ENCODE data around the gene GRM8. TPM values are rescaled to one million over a fixed set of nuclear protein-coding genes. Genes with fewer than 3 reads are reported as not detected.

The GRM8 gene
- total RNA-seq, 1 experiment from 2014 or later, result 0.80 TPM

GRCh38 chr7:126978865-126979264, 273.9 kb downstream of the GRM8 start:
- no peak for TF ChIP-seq EZH2 (IDR thresholded peaks at IDR 0.05; ENCODE audit: borderline replicate concordance, low read depth, low read length, poor library complexity, severe bottlenecking)
- no peak for TF ChIP-seq CTCF (conservative IDR thresholded peaks at IDR 0.05; ENCODE audit: low read depth, low read length)
- no peak overlapping the region for H3K4me3 ChIP-seq (ENCODE audit: low read depth, low read length, poor library complexity, severe bottlenecking)
- intact Hi-C loops (cut with micrococcal nuclease; ENCODE audit: unreplicated experiment), result no loop called here
- H3K27me3 ChIP-seq (replicated peaks; ENCODE audit: insufficient read depth, low read depth, low read length, poor library complexity), result peaks cover 8% of the 10 kb centered on the region
- no peak overlapping the region for H3K27ac ChIP-seq (ENCODE audit: low read depth, low read length, poor library complexity, severe bottlenecking)
- BruUV-seq (replicated peaks), result no TSS peak
- H3K36me3 ChIP-seq (ENCODE audit: insufficient read depth, low read length, poor library complexity, severe bottlenecking), result no peaks in the 10 kb centered on the region
- H3K4me1 ChIP-seq (ENCODE audit: insufficient read depth, low read length, poor library complexity, severe bottlenecking), result no peaks in the 10 kb centered on the region
- POLR2A ChIA-PET (ENCODE audit: low non-redundant PET), result no interaction called here
- no peaks in the 10 kb centered on the region for H3K9me3 ChIP-seq (ENCODE audit: low read depth, low read length, poor library complexity, severe bottlenecking)
- DNase-seq (ENCODE audit: low spot score), result no peak
- CTCF ChIA-PET, result no interaction called here

GRCh38 chr7:126973066-126973465, 279.7 kb downstream of the GRM8 start:
- intact Hi-C loops (cut with micrococcal nuclease; ENCODE audit: unreplicated experiment), result no loop called here
- H3K27ac ChIP-seq (ENCODE audit: low read depth, low read length, poor library complexity, severe bottlenecking), result no peak overlapping the region
- H3K4me3 ChIP-seq (ENCODE audit: low read depth, low read length, poor library complexity, severe bottlenecking), result no peak overlapping the region
- DNase-seq (ENCODE audit: low spot score), result no peak
- TF ChIP-seq EZH2 (IDR thresholded peaks at IDR 0.05; ENCODE audit: borderline replicate concordance, low read depth, low read length, poor library complexity, severe bottlenecking), result no peak
- TF ChIP-seq CTCF (conservative IDR thresholded peaks at IDR 0.05; ENCODE audit: low read depth, low read length), result no peak
- H3K9me3 ChIP-seq (ENCODE audit: low read depth, low read length, poor library complexity, severe bottlenecking), result no peaks in the 10 kb centered on the region
- no TSS peak for BruUV-seq (replicated peaks)
- H3K36me3 ChIP-seq (ENCODE audit: insufficient read depth, low read length, poor library complexity, severe bottlenecking), result no peaks in the 10 kb centered on the region
- ChIA-PET POLR2A (ENCODE audit: low non-redundant PET) (no interaction called here), CTCF (no interaction called here)
- H3K27me3 ChIP-seq (replicated peaks; ENCODE audit: insufficient read depth, low read depth, low read length, poor library complexity), result peaks cover 3% of the 10 kb centered on the region
- no peaks in the 10 kb centered on the region for H3K4me1 ChIP-seq (ENCODE audit: insufficient read depth, low read length, poor library complexity, severe bottlenecking)

- H3K36me3 ChIP-seq (ENCODE audit: insufficient read depth, low read length, poor library complexity, severe bottlenecking), result no peaks in the 10 kb centered on the region
- TF ChIP-seq CTCF (conservative IDR thresholded peaks at IDR 0.05; ENCODE audit: low read depth, low read length), result no peak
- no peaks in the 10 kb centered on the region for H3K4me1 ChIP-seq (ENCODE audit: insufficient read depth, low read length, poor library complexity, severe bottlenecking)
- H3K27ac ChIP-seq (ENCODE audit: low read depth, low read length, poor library complexity, severe bottlenecking), result no peak overlapping the region
- no TSS peak for BruUV-seq (replicated peaks)
- H3K4me3 ChIP-seq (ENCODE audit: low read depth, low read length, poor library complexity, severe bottlenecking), result no peak overlapping the region
- CTCF ChIA-PET, result no interaction called here
- H3K9me3 ChIP-seq (ENCODE audit: low read depth, low read length, poor library complexity, severe bottlenecking), result no peaks in the 10 kb centered on the region
- intact Hi-C loops (cut with micrococcal nuclease; ENCODE audit: unreplicated experiment), result no loop called here
- no peaks in the 10 kb centered on the region for H3K27me3 ChIP-seq (replicated peaks; ENCODE audit: insufficient read depth, low read depth, low read length, poor library complexity)
- POLR2A ChIA-PET (ENCODE audit: low non-redundant PET), result no interaction called here
- peak; percentile 14 for DNase-seq (ENCODE audit: low spot score)
These were observed 280.2 kb downstream of the GRM8 start for GRCh38 chr7:126972571-126972970.
